ENCODE results near the gene ZSWIM7.

Gene ZSWIM7

DNA sequence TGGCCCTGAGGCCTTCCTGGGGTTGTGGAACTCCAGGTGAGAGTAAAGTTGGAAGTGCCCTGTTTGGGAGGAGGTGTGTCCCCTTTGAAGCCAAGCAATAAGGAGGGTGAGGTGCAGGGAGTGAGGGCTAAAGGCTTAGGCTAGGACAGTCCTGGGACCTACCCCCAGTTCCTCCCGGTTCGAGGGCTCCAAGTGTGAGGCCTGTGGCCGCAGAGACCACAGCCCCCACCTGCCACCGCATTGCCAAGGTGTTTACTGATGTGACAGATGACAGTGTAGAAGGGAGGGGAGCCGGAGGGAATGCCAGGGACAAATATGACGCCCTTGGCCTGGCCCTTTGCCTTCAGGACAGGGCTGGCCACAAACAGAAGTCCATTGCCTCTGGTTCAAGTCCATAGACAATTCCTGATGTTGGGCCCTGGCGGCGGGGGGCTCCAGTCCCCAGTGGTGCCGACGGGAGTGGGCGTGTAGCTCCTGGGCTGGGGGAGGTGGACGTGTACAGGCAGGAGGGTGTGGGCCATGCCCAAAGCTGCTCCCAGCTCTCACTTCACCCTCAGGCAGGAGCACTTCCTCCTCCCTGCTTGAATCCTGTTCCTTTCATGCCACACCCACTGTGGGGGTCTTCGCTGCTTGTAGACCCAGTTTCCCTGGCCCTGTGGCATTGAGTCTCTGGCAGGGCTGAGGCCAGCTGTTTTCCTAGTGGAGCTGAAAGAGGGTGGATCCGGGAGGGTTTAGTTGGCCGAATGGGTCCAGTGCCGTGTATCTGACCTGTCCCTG is 51.3 kb downstream of the ZSWIM7 start:
- POLR2A ChIA-PET (ENCODE audit: low non-redundant PET), result interaction anchor here (1.2 kb wide), 1 partner anchor 51 kb away, joined by 4 read pairs; the partner anchor contains the start of genes TTC19 and ZSWIM7
- CTCF ChIA-PET, result interaction anchor here (0.6 to 1.0 kb wide), 2 partner anchors 31 to 49 kb away, joined by 3 read pairs; no protein-coding TSS in a partner anchor
- TF ChIP-seq, protein P1, sequence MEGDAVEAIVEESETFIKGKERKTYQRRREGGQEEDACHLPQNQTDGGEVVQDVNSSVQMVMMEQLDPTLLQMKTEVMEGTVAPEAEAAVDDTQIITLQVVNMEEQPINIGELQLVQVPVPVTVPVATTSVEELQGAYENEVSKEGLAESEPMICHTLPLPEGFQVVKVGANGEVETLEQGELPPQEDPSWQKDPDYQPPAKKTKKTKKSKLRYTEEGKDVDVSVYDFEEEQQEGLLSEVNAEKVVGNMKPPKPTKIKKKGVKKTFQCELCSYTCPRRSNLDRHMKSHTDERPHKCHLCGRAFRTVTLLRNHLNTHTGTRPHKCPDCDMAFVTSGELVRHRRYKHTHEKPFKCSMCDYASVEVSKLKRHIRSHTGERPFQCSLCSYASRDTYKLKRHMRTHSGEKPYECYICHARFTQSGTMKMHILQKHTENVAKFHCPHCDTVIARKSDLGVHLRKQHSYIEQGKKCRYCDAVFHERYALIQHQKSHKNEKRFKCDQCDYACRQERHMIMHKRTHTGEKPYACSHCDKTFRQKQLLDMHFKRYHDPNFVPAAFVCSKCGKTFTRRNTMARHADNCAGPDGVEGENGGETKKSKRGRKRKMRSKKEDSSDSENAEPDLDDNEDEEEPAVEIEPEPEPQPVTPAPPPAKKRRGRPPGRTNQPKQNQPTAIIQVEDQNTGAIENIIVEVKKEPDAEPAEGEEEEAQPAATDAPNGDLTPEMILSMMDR (conservative IDR thresholded peaks at IDR 0.05; ENCODE audit: low read depth), result no peak
- peak overlapping the region; percentile 100 for H3K27ac ChIP-seq
- DNase-seq (ENCODE audit: low spot score), result peak; percentile 46

GRCh38 chr17:15947271-15947670 is 52.2 kb downstream of the ZSWIM7 start:
- POLR2A ChIA-PET (ENCODE audit: low non-redundant PET), result interaction anchor here (0.6 to 1.2 kb wide), 2 partner anchors 12 to 52 kb away, joined by 4 to 13 read pairs; partner anchors contain the start of genes TTC19 and ZSWIM7

DNA sequence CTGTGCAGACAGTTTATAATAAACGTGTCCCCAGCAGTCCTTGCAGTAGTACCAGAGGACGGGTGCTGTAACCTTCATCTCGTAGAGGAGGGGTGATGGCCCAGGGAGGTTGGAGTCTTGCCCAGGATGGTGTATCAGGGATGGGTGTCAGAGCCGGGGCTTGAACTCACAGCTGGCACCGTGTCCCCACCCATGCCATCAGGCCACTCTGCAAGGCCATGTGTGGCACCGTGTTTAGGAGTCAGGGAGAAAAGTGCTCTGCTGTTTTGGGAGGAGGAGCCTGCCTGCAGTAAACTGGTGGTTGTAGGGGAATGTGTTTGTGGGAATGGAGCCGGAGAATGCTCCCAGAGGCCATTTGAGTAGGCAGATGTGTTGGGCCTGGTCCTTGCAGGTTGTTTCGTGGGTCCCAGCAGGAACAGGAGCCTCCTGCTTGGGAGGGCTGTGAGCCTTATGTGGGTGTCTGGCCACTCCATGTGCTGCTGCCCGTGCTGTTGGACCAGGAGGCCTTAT is 52.8 kb downstream of the ZSWIM7 start:
- peak overlapping the region; percentile 100 for H3K27ac ChIP-seq
- peak; percentile 39 for DNase-seq (ENCODE audit: low spot score)
- ChIA-PET CTCF (no interaction called here), POLR2A (ENCODE audit: low non-redundant PET) (interaction anchor here (0.6 kb wide), 2 partner anchors 9 to 13 kb away, joined by 3 to 13 read pairs; no protein-coding TSS in a partner anchor)
- TF ChIP-seq, protein P1 (conservative IDR thresholded peaks at IDR 0.05; ENCODE audit: low read depth), result no peak

More at GRCh38 chr17:15947271-15947670, 52.2 kb downstream of the ZSWIM7 start:
- CTCF ChIA-PET, result no interaction called here
- H3K27ac ChIP-seq, result peak overlapping the region; percentile 100
- peak; percentile 92 for DNase-seq (ENCODE audit: low spot score)
- TF ChIP-seq, protein P1 (conservative IDR thresholded peaks at IDR 0.05; ENCODE audit: low read depth), result no peak

DNA sequence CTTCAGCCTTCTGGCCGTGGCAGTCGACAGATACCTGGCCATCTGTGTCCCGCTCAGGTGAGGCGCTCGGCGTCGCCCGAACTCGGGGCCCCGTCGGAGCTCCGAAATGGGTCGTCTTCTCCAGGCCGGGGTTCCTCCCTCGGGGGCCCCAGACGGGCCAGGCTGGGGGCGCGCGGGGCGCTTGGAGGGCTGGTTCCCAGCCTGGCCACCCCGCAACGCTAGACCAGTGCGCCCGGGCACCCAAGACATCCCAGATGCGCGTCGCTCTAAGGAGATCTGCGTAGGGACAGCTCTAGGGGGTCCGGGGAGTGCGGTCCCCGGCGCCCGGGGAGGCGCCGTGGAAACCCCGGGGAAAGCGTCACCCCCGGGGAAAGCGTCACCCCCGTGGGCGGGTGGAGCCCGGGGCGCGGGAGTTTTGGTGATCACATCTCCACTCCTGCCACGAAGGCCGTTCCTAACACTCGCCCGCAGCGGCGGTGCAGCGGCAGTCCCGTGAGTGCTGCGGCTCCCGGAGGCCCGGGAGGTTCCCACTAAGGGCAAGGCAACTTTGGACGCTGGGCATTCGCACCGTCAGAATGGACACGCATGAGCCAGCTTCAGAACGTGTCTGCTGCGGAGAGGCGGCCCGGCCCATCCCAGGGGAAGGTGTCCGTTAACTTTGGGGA is 53.8 kb downstream of the ZSWIM7 start:
- H3K27ac ChIP-seq, result peak overlapping the region; percentile 100
- TF ChIP-seq, protein P1 (conservative IDR thresholded peaks at IDR 0.05; ENCODE audit: low read depth), result no peak
- ChIA-PET POLR2A (ENCODE audit: low non-redundant PET) (interaction anchor here (0.6 to 1.2 kb wide), 5 partner anchors 10 to 54 kb away, joined by 3 to 12 read pairs (median 5); partner anchors contain the start of genes TTC19 and ZSWIM7), CTCF (interaction anchor here (0.6 to 2.4 kb wide), 5 partner anchors 8 to 129 kb away, joined by 3 to 12 read pairs (median 3); partner anchors contain the start of genes TTC19 and ZSWIM7)
- DNase-seq (ENCODE audit: low spot score), result peak; percentile 30

DNA sequence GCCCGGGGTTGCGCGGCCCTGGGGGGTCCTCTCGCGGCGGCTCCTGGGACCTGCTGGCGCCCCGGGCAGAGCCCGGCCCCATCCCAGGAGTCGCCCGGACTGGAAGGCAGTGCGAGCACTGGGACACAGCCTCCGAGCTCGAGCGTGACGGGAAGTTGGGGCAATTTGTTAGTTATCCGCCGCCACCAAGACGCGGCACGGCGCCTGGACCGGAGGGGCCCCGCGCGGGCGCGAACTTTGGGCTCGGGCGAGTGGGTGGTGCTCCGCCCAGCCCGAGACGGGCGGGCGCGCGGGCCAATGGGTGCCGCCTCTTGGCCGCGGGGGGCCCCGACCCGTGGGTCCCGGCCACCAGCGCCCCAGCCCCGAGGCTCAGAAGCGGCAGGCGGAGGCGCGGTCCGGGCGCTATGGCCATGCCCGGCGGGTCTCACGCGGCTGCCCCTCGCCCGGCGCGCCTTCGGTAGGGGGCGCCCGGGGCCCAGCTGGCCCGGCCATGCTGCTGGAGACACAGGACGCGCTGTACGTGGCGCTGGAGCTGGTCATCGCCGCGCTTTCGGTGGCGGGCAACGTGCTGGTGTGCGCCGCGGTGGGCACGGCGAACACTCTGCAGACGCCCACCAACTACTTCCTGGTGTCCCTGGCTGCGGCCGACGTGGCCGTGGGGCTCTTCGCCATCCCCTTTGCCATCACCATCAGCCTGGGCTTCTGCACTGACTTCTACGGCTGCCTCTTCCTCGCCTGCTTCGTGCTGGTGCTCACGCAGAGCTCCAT is 54.6 kb downstream of the ZSWIM7 start, which contains the start of gene ADORA2B:
Gene ADORA2B (plus strand): TSS at position 372 of the 768 bp plus-strand sequence. CDS start 119 bp downstream, at position 491.
- POLR2A ChIA-PET (ENCODE audit: low non-redundant PET), result interaction anchor here (0.6 to 1.2 kb wide), 4 partner anchors 14 to 54 kb away, joined by 3 to 12 read pairs (median 8); partner anchors contain the start of genes TTC19 and ZSWIM7
- CTCF ChIA-PET, result interaction anchor here (0.5 to 2.4 kb wide), 10 partner anchors 9 to 721 kb away, joined by 3 to 12 read pairs (median 3); partner anchors contain the start of genes TTC19 and ZSWIM7
- TF ChIP-seq, protein P1 (conservative IDR thresholded peaks at IDR 0.05; ENCODE audit: low read depth), result peak; percentile 81
- DNase-seq (ENCODE audit: low spot score), result peak; percentile 71
- H3K27ac ChIP-seq, result peak within 1 kb of the TSS; percentile 100
